ENCODE measurements around the gene IGLL5. TPM values are rescaled to one million over a fixed set of nuclear protein-coding genes. Genes with fewer than 3 reads are reported as not detected.
"Not testable (repeated sequence)": the region's sequence is repeated elsewhere in the genome, so short reads cannot be mapped to it uniquely, and the experiment has no call there.

The IGLL5 gene
- total and polyA plus RNA-seq, 2 experiments from 2014 or later = not detected

- Histone ChIP-seq H3K27ac (no peak overlapping the region), H3K79me2 (ENCODE audit: insufficient read depth) (no peaks in the 10 kb centered on the region), H3K9ac (no peak overlapping the region), H4K20me1 (ENCODE audit: insufficient read depth) (no peaks in the 10 kb centered on the region), H3K27me3 (replicated peaks; ENCODE audit: insufficient read depth) (peaks cover 28% of the 10 kb centered on the region), H3K4me2 (ENCODE audit: unreplicated experiment) (no peak overlapping the region), H3K9me3 (ENCODE audit: low read depth) (no peaks in the 10 kb centered on the region), H3K4me3 (no peak overlapping the region), H2AFZ (no peak overlapping the region), H3F3A (ENCODE audit: insufficient read depth) (no peaks in the 10 kb centered on the region), H3K4me1 (ENCODE audit: insufficient read depth) (no peaks in the 10 kb centered on the region), H3K9me2 (ENCODE audit: insufficient read depth) (no peaks in the 10 kb centered on the region), H3K36me3 (ENCODE audit: low read depth) (no peaks in the 10 kb centered on the region)
- no peak for TF ChIP-seq EZH2phosphoT487 (IDR thresholded peaks at IDR 0.05; ENCODE audit: insufficient read depth, low read depth)
- no peak for TF ChIP-seq EZH2 (IDR thresholded peaks at IDR 0.05; ENCODE audit: insufficient read depth, poor library complexity, severe bottlenecking)
- 18 to 41% methylated on average over 6 of the region's 6 CpGs for WGBS, 2 experiments (ENCODE audit: low coverage in 1 of 2, low lambda C conversion rate in 2 of 2, missing lambda C conversion rate in 2 of 2)
- DNase-seq = no peak
- in situ Hi-C loops (cut with MboI) = no loop called here
Observed at GRCh38 chr22:22895776-22896445, 8.3 kb downstream of the IGLL5 start.

- no peak for TF ChIP-seq EZH2 (IDR thresholded peaks at IDR 0.05; ENCODE audit: insufficient read depth, poor library complexity, severe bottlenecking)
- no peak for TF ChIP-seq EZH2phosphoT487 (IDR thresholded peaks at IDR 0.05; ENCODE audit: insufficient read depth, low read depth)
- Histone ChIP-seq H3K27me3 (replicated peaks; ENCODE audit: insufficient read depth) (peaks cover 21% of the 10 kb centered on the region), H3K79me2 (ENCODE audit: insufficient read depth) (no peaks in the 10 kb centered on the region), H4K20me1 (ENCODE audit: insufficient read depth) (no peaks in the 10 kb centered on the region), H3K4me2 (ENCODE audit: unreplicated experiment) (no peak overlapping the region), H3K9me3 (ENCODE audit: low read depth) (no peaks in the 10 kb centered on the region), H2AFZ (no peak overlapping the region), H3K9me2 (ENCODE audit: insufficient read depth) (no peaks in the 10 kb centered on the region), H3F3A (ENCODE audit: insufficient read depth) (no peaks in the 10 kb centered on the region), H3K36me3 (ENCODE audit: low read depth) (no peaks in the 10 kb centered on the region), H3K4me1 (ENCODE audit: insufficient read depth) (no peaks in the 10 kb centered on the region), H3K4me3 (no peak overlapping the region), H3K27ac (no peak overlapping the region), H3K9ac (no peak overlapping the region)
- in situ Hi-C loops (cut with MboI) = no loop called here
- 49 to 53% methylated on average over 3 of the region's 3 CpGs for WGBS, 2 experiments (ENCODE audit: low coverage in 1 of 2, low lambda C conversion rate in 2 of 2, missing lambda C conversion rate in 2 of 2)
- DNase-seq = no peak
Observed at GRCh38 chr22:22896601-22897000, 9.0 kb downstream of the IGLL5 start.

- H3K9me3 ChIP-seq (ENCODE audit: low read depth) = no peaks in the 10 kb centered on the region
- no peaks in the 10 kb centered on the region for H4K20me1 ChIP-seq (ENCODE audit: insufficient read depth)
- no peak overlapping the region for H3K4me2 ChIP-seq (ENCODE audit: unreplicated experiment)
- H3K9me2 ChIP-seq (ENCODE audit: insufficient read depth) = no peaks in the 10 kb centered on the region
- no peaks in the 10 kb centered on the region for H3K79me2 ChIP-seq (ENCODE audit: insufficient read depth)
- DNase-seq = no peak
- H3K9ac ChIP-seq = no peak overlapping the region
- no peak overlapping the region for H3K27ac ChIP-seq
- H3K36me3 ChIP-seq (ENCODE audit: low read depth) = no peaks in the 10 kb centered on the region
- TF ChIP-seq EZH2phosphoT487 (IDR thresholded peaks at IDR 0.05; ENCODE audit: insufficient read depth, low read depth) (no peak), EZH2 (IDR thresholded peaks at IDR 0.05; ENCODE audit: insufficient read depth, poor library complexity, severe bottlenecking) (no peak)
- H3K4me3 ChIP-seq = no peak overlapping the region
- no peak overlapping the region for H2AFZ ChIP-seq
- H3F3A ChIP-seq (ENCODE audit: insufficient read depth) = no peaks in the 10 kb centered on the region
- WGBS, 2 experiments (ENCODE audit: low coverage in 1 of 2, low lambda C conversion rate in 2 of 2, missing lambda C conversion rate in 2 of 2) = 72 to 75% methylated on average over 3 of the region's 3 CpGs
- H3K4me1 ChIP-seq (ENCODE audit: insufficient read depth) = no peaks in the 10 kb centered on the region
- in situ Hi-C loops (cut with MboI) = no loop called here
- H3K27me3 ChIP-seq (replicated peaks; ENCODE audit: insufficient read depth) = peaks cover 16% of the 10 kb centered on the region
Observed at GRCh38 chr22:22897091-22897490, 9.5 kb downstream of the IGLL5 start.

- no peaks in the 10 kb centered on the region for H4K20me1 ChIP-seq (ENCODE audit: insufficient read depth)
- H3K36me3 ChIP-seq (ENCODE audit: low read depth) = no peaks in the 10 kb centered on the region
- WGBS, 2 experiments (ENCODE audit: low coverage in 1 of 2, low lambda C conversion rate in 2 of 2, missing lambda C conversion rate in 2 of 2) = 29 to 31% methylated on average over 5 of the region's 5 CpGs
- H3K9me2 ChIP-seq (ENCODE audit: insufficient read depth) = no peaks in the 10 kb centered on the region
- no peaks in the 10 kb centered on the region for H3K9me3 ChIP-seq (ENCODE audit: low read depth)
- in situ Hi-C loops (cut with MboI) = no loop called here
- H3K27ac ChIP-seq = no peak overlapping the region
- DNase-seq = no peak
- H3K4me2 ChIP-seq (ENCODE audit: unreplicated experiment) = no peak overlapping the region
- H3K27me3 ChIP-seq (replicated peaks; ENCODE audit: insufficient read depth) = peaks cover 12% of the 10 kb centered on the region
- TF ChIP-seq EZH2 (IDR thresholded peaks at IDR 0.05; ENCODE audit: insufficient read depth, poor library complexity, severe bottlenecking) (no peak), EZH2phosphoT487 (IDR thresholded peaks at IDR 0.05; ENCODE audit: insufficient read depth, low read depth) (no peak)
- H2AFZ ChIP-seq = no peak overlapping the region
- no peaks in the 10 kb centered on the region for H3K79me2 ChIP-seq (ENCODE audit: insufficient read depth)
- H3K4me1 ChIP-seq (ENCODE audit: insufficient read depth) = no peaks in the 10 kb centered on the region
- H3F3A ChIP-seq (ENCODE audit: insufficient read depth) = no peaks in the 10 kb centered on the region
- H3K4me3 ChIP-seq = no peak overlapping the region
- no peak overlapping the region for H3K9ac ChIP-seq
Observed at GRCh38 chr22:22897947-22898346, 10.3 kb downstream of the IGLL5 start.

- H3K9me3 ChIP-seq (ENCODE audit: low read depth); H3K4me1 ChIP-seq (ENCODE audit: insufficient read depth); H3K9me2 ChIP-seq (ENCODE audit: insufficient read depth); in situ Hi-C loops (cut with MboI); H3K9ac ChIP-seq; H2AFZ ChIP-seq; H3K4me2 ChIP-seq (ENCODE audit: unreplicated experiment); H3K4me3 ChIP-seq; H3K36me3 ChIP-seq (ENCODE audit: low read depth); DNase-seq; H4K20me1 ChIP-seq (ENCODE audit: insufficient read depth); H3F3A ChIP-seq (ENCODE audit: insufficient read depth); H3K27ac ChIP-seq; H3K79me2 ChIP-seq (ENCODE audit: insufficient read depth): not testable (repeated sequence)
- peaks cover 12% of the 10 kb centered on the region for H3K27me3 ChIP-seq (replicated peaks; ENCODE audit: insufficient read depth)
- 44 to 71% methylated on average over 1 of the region's 1 CpG for WGBS, 2 experiments (ENCODE audit: low coverage in 1 of 2, low lambda C conversion rate in 2 of 2, missing lambda C conversion rate in 2 of 2)
Observed at GRCh38 chr22:22898411-22898950, 10.9 kb downstream of the IGLL5 start.

- H4K20me1 ChIP-seq (ENCODE audit: insufficient read depth); H3K79me2 ChIP-seq (ENCODE audit: insufficient read depth); H3K36me3 ChIP-seq (ENCODE audit: low read depth); H3K4me2 ChIP-seq (ENCODE audit: unreplicated experiment); H3K27ac ChIP-seq; H3K9me3 ChIP-seq (ENCODE audit: low read depth); in situ Hi-C loops (cut with MboI); H3F3A ChIP-seq (ENCODE audit: insufficient read depth); H3K4me3 ChIP-seq; H3K9me2 ChIP-seq (ENCODE audit: insufficient read depth); H3K4me1 ChIP-seq (ENCODE audit: insufficient read depth); H3K9ac ChIP-seq; DNase-seq; H2AFZ ChIP-seq: not testable (repeated sequence)
- WGBS, 2 experiments (ENCODE audit: low coverage in 1 of 2, low lambda C conversion rate in 2 of 2, missing lambda C conversion rate in 2 of 2) = 35 to 44% methylated on average over 5 to 9 of the region's 9 CpGs
- peaks cover 12% of the 10 kb centered on the region for H3K27me3 ChIP-seq (replicated peaks; ENCODE audit: insufficient read depth)
Observed at GRCh38 chr22:22899342-22900080, 11.9 kb downstream of the IGLL5 start.
